Right cardiac atrium (tissue), 5 donors: ENCODE data around the gene ZDHHC21. TPM values are rescaled to one million over a fixed set of nuclear protein-coding genes. Genes with fewer than 3 reads are reported as not detected.
A peak's percentile ranks its signal among the peaks of the same experiment; 100 is the strongest.

Source experiments
- ATAC-seq, 2 donors: fragments of 200-7000 bp; cut with Tn5 transposase; one replicate each; pipeline versions ENCODE4 v1.8.0 to v1.9.1; 2020; ENCODE audit warnings: moderate library complexity in 2 of 2, mild to moderate bottlenecking in 1 of 2
- DNase-seq, 3 donors: peaks; one replicate each; pipeline ENCODE4 v3.0.0-alpha.2; 2020
- H3K27ac ChIP-seq: one replicate; pipeline ENCODE4 v1.5.1; 2013; ENCODE audit warnings: mild to moderate bottlenecking, low read length, control low read depth, moderate library complexity
- H3K27me3 ChIP-seq: one replicate; pipeline ENCODE4 v1.6.1; 2013; ENCODE audit not compliant: control insufficient read depth, insufficient read depth
- H3K4me1 ChIP-seq: one replicate; pipeline ENCODE4 v1.6.1; 2013; ENCODE audit warnings: low read length; ENCODE audit not compliant: control insufficient read depth, insufficient read depth
- H3K4me3 ChIP-seq: one replicate; pipeline ENCODE4 v1.5.1; 2013; ENCODE audit warnings: low read length, control low read depth
- H3K9me3 ChIP-seq: one replicate; pipeline ENCODE4 v1.6.1; 2013; ENCODE audit warnings: low read length; ENCODE audit not compliant: control insufficient read depth
- WGBS: extraction: QIAGEN DNeasy Blood & Tissue Kit; methylation state at CpG from one replicate; pipeline ENCODE4 v1.1.7; 2013; 5-methylcytosine and 5-hydroxymethylcytosine counted together
- intact Hi-C, 4 donors: fragments of 100-400 bp; cut with DNase I; formaldehyde crosslinking; loops; one replicate each; pipeline versions ENCODE4 v1.11.0 to v1.14.0; 2022 to 2023
- long read RNA-seq, 4 donors: library from polyadenylated mRNA; unstranded; transcript quantifications; one replicate each; pipeline ENCODE4 v2.0.0, GENCODE V29; 2020 to 2021
- polyA plus RNA-seq: library from polyadenylated mRNA; stranded (reverse); fragments of 200-250 nt; gene quantifications from one replicate; pipeline ENCODE4 v1.2.3, GENCODE V29; 2013
- total RNA-seq, 4 donors: library from RNA; stranded (reverse); fragmentation: NEBNext Ultra II Directional; extraction: Animal tissue kit (Norgen Biotek cat#: 25700); gene quantifications; one replicate each; pipeline ENCODE4 v1.2.1, GENCODE V29; 2021
- donor health status: healthy with polysubstance abuse.
- donor health status: DM: no; HTN: yes; CAD: no.
- donor health status: DM: no; HTN: no; CAD: no.
- donor health status: DM: no; HTN: yes; CAD: no; lungs with severe emphysema.
- donor health status: DM: yes; HTN: yes; CAD: no.

Gene ZDHHC21
- total RNA-seq: 10 to 100 TPM in 3 of 4 donors, 1 to 10 TPM in 1; 9.0 to 11.7 (median 11.3) TPM
- polyA plus RNA-seq: 5.3 TPM
- long read RNA-seq, donor 1, full-length matches to known transcripts: 7 of 34 reads
- long read RNA-seq, donor 1, partial matches to known transcripts: 2 of 34 reads
- long read RNA-seq, donor 1, other reads (novel, unspliced or antisense): 25 of 34 reads
- long read RNA-seq, donor 2, full-length matches to known transcripts: 1 of 8 reads
- long read RNA-seq, donor 2, partial matches to known transcripts: 1 of 8 reads
- long read RNA-seq, donor 2, other reads (novel, unspliced or antisense): 6 of 8 reads
- long read RNA-seq, donor 3, full-length matches to known transcripts: 8 of 31 reads
- long read RNA-seq, donor 3, partial matches to known transcripts: 3 of 31 reads
- long read RNA-seq, donor 3, other reads (novel, unspliced or antisense): 20 of 31 reads
- long read RNA-seq, donor 4, full-length matches to known transcripts: 6 of 11 reads
- long read RNA-seq, donor 4, partial matches to known transcripts: 1 of 11 reads
- long read RNA-seq, donor 4, other reads (novel, unspliced or antisense): 4 of 11 reads

- intact Hi-C loops: no loop called here
- Histone ChIP-seq H3K27ac (no peak within 1 kb of the TSS), H3K4me3 (peak within 1 kb of the TSS; percentile 90), H3K27me3 (no peaks in the 10 kb centered on the region), H3K9me3 (no peaks in the 10 kb centered on the region), H3K4me1 (peaks cover 2% of the 10 kb centered on the region)
- peak; percentile 99 for ATAC-seq
- WGBS: 2% methylated on average over 50 of the region's 50 CpGs
- peak; percentile 82 to 92 (median 91) for DNase-seq
Observed at GRCh38 chr9:14693251-14693861, at the start of gene ZDHHC21. Gene ZDHHC21, minus strand, starts transcription at chr9:14693432. Its CDS starts 19,092 bp downstream, at chr9:14674340.

GRCh38 chr9:14741369-14741768 is 48.1 kb upstream of the ZDHHC21 start:
- Histone ChIP-seq H3K4me3 (no peak overlapping the region), H3K4me1 (no peaks in the 10 kb centered on the region), H3K27me3 (no peaks in the 10 kb centered on the region), H3K9me3 (no peaks in the 10 kb centered on the region), H3K27ac (no peak overlapping the region)
- intact Hi-C loops: no loop called here
- no peak for DNase-seq
- 95% methylated on average over 3 of the region's 3 CpGs for WGBS
- ATAC-seq: no peak

- Histone ChIP-seq H3K9me3 (no peaks in the 10 kb centered on the region), H3K27me3 (no peaks in the 10 kb centered on the region), H3K27ac (no peak overlapping the region), H3K4me3 (no peak overlapping the region), H3K4me1 (peaks cover 2% of the 10 kb centered on the region)
- DNase-seq (no peak), ATAC-seq (no peak)
- intact Hi-C loops: no loop called here
- WGBS: 94% methylated on average over 5 of the region's 5 CpGs
Observed at GRCh38 chr9:14733133-14733532, 39.9 kb upstream of the ZDHHC21 start.

GRCh38 chr9:14731294-14731981 is 38.2 kb upstream of the ZDHHC21 start:
- Histone ChIP-seq H3K4me3 (no peak overlapping the region), H3K4me1 (peaks cover 2% of the 10 kb centered on the region), H3K9me3 (no peaks in the 10 kb centered on the region), H3K27me3 (no peaks in the 10 kb centered on the region), H3K27ac (no peak overlapping the region)
- intact Hi-C loops: no loop called here
- no peak for ATAC-seq
- 100% methylated on average over 1 of the region's 1 CpG for WGBS
- DNase-seq: no peak

- DNase-seq (no peak), ATAC-seq (peak in 1 of 2 donors; percentile 65)
- 54% methylated on average over 2 of the region's 2 CpGs for WGBS
- H3K9me3 ChIP-seq: no peaks in the 10 kb centered on the region
- no peak overlapping the region for H3K4me3 ChIP-seq
- H3K27me3 ChIP-seq: no peaks in the 10 kb centered on the region
- no peak overlapping the region for H3K27ac ChIP-seq
- intact Hi-C loops: no loop called here
- H3K4me1 ChIP-seq: peaks cover 2% of the 10 kb centered on the region
Observed at GRCh38 chr9:14730461-14730898, 37.2 kb upstream of the ZDHHC21 start.

- no peaks in the 10 kb centered on the region for H3K27me3 ChIP-seq
- H3K9me3 ChIP-seq: no peaks in the 10 kb centered on the region
- H3K27ac ChIP-seq: no peak overlapping the region
- no peak for DNase-seq
- no peak overlapping the region for H3K4me3 ChIP-seq
- no peaks in the 10 kb centered on the region for H3K4me1 ChIP-seq
- intact Hi-C loops: no loop called here
- 66% methylated on average over 4 of the region's 4 CpGs for WGBS
- no peak for ATAC-seq
Observed at GRCh38 chr9:14723301-14723700, 30.1 kb upstream of the ZDHHC21 start.

GRCh38 chr9:14722391-14723035 is 29.3 kb upstream of the ZDHHC21 start, which contains the start of gene CER1:
Gene CER1, minus strand, starts transcription at chr9:14722733. Its CDS starts 61 bp downstream, at chr9:14722672.
- H3K4me3 ChIP-seq: no peak within 1 kb of the TSS
- 63% methylated on average over 7 of the region's 7 CpGs for WGBS
- intact Hi-C loops: no loop called here
- H3K27me3 ChIP-seq: no peaks in the 10 kb centered on the region
- no peak within 1 kb of the TSS for H3K27ac ChIP-seq
- ATAC-seq: no peak
- DNase-seq: no peak
- H3K4me1 ChIP-seq: no peaks in the 10 kb centered on the region
- no peaks in the 10 kb centered on the region for H3K9me3 ChIP-seq

- no peaks in the 10 kb centered on the region for H3K4me1 ChIP-seq
- WGBS: 75% methylated on average over 8 of the region's 8 CpGs
- no peak for ATAC-seq
- intact Hi-C loops: no loop called here
- H3K9me3 ChIP-seq: no peaks in the 10 kb centered on the region
- H3K27me3 ChIP-seq: no peaks in the 10 kb centered on the region
- H3K4me3 ChIP-seq: no peak overlapping the region
- DNase-seq: no peak
- H3K27ac ChIP-seq: no peak overlapping the region
Observed at GRCh38 chr9:14719231-14719923, 26.1 kb upstream of the ZDHHC21 start.

- no peaks in the 10 kb centered on the region for H3K4me1 ChIP-seq
- ATAC-seq: no peak
- 68% methylated on average over 4 of the region's 4 CpGs for WGBS
- H3K27me3 ChIP-seq: no peaks in the 10 kb centered on the region
- H3K4me3 ChIP-seq: no peak overlapping the region
- H3K27ac ChIP-seq: no peak overlapping the region
- H3K9me3 ChIP-seq: no peaks in the 10 kb centered on the region
- intact Hi-C loops: no loop called here
- no peak for DNase-seq
Observed at GRCh38 chr9:14715102-14715501, 21.9 kb upstream of the ZDHHC21 start.

GRCh38 chr9:14713187-14713767 is 20.0 kb upstream of the ZDHHC21 start:
- H3K4me1 ChIP-seq: no peaks in the 10 kb centered on the region
- ATAC-seq: no peak
- no peak for DNase-seq
- H3K9me3 ChIP-seq: no peaks in the 10 kb centered on the region
- 85% methylated on average over 3 of the region's 3 CpGs for WGBS
- intact Hi-C loops: no loop called here
- H3K4me3 ChIP-seq: no peak overlapping the region
- H3K27ac ChIP-seq: no peak overlapping the region
- H3K27me3 ChIP-seq: no peaks in the 10 kb centered on the region
